ENCODE measurements around the gene ADCY2.

- no peak for TF ChIP-seq CTCF (IDR thresholded peaks at IDR 0.05)
- no peak for TF ChIP-seq POLR2A (IDR thresholded peaks at IDR 0.05)
These were observed 119.5 kb downstream of the ADCY2 start for GRCh38 chr5:7515284-7515914.
